HEK293 (cell line): Measurements from ENCODE around the gene ARCN1.

ENCODE experiments used
- BCL11A ChIP-seq: fragments of 450-650 bp; formaldehyde crosslinking; IDR thresholded peaks from 2 replicates; pipeline ENCODE4 v1.5.1; 2016; ENCODE audit warnings: low read depth, missing biosample characterization, missing genetic modification characterization
- KLF16 ChIP-seq: fragments of 450-650 bp; formaldehyde crosslinking; IDR thresholded peaks from 2 replicates; pipeline ENCODE4 v1.5.1; 2017; ENCODE audit warnings: missing biosample characterization, missing genetic modification characterization
- KLF7 ChIP-seq: fragments of 450-650 bp; formaldehyde crosslinking; IDR thresholded peaks from 2 replicates; pipeline ENCODE4 v1.5.1; 2016; ENCODE audit warnings: missing biosample characterization, missing genetic modification characterization, borderline replicate concordance
- SETDB1 ChIP-seq: IDR thresholded peaks from one replicate; pipeline ENCODE4 v1.6.1; 2017; ENCODE audit warnings: mild to moderate bottlenecking, low read length, moderate library complexity, mixed read lengths; ENCODE audit not compliant: insufficient read length
- TCF7L2 ChIP-seq: IDR thresholded peaks from 2 replicates; pipeline ENCODE4 v1.6.1; 2011; ENCODE audit warnings: low read depth, mild to moderate bottlenecking, inconsistent platforms, low read length, moderate library complexity, borderline replicate concordance
- YY1 ChIP-seq: fragments of 450-650 bp; formaldehyde crosslinking; IDR thresholded peaks from 2 replicates; pipeline ENCODE4 v1.5.1; 2018; ENCODE audit warnings: missing biosample characterization, missing genetic modification characterization
- ZBTB10 ChIP-seq: fragments of 450-650 bp; formaldehyde crosslinking; IDR thresholded peaks from 2 replicates; pipeline ENCODE4 v1.5.1; 2016; ENCODE audit warnings: missing biosample characterization, missing genetic modification characterization
- ZBTB20 ChIP-seq: fragments of 450-650 bp; formaldehyde crosslinking; IDR thresholded peaks from 2 replicates; pipeline ENCODE4 v1.5.1; 2016; ENCODE audit warnings: missing biosample characterization, missing genetic modification characterization
- ZBTB21 ChIP-seq: fragments of 450-650 bp; formaldehyde crosslinking; IDR thresholded peaks from 2 replicates; pipeline ENCODE4 v1.5.1; 2017; ENCODE audit warnings: missing biosample characterization, missing genetic modification characterization
- ZFP37 ChIP-seq: fragments of 450-650 bp; formaldehyde crosslinking; IDR thresholded peaks from 2 replicates; pipeline ENCODE4 v1.5.1; 2016; ENCODE audit warnings: missing biosample characterization, missing genetic modification characterization
- ZFP69B ChIP-seq: fragments of 450-650 bp; formaldehyde crosslinking; IDR thresholded peaks from 2 replicates; pipeline ENCODE4 v1.5.1; 2016; ENCODE audit warnings: missing biosample characterization, missing genetic modification characterization
- ZNF114 ChIP-seq: fragments of 450-650 bp; formaldehyde crosslinking; IDR thresholded peaks from 2 replicates; pipeline ENCODE4 v1.5.0; 2017; ENCODE audit warnings: missing biosample characterization, missing genetic modification characterization
- ZNF132 ChIP-seq: fragments of 450-650 bp; formaldehyde crosslinking; IDR thresholded peaks from 2 replicates; pipeline ENCODE4 v1.5.1; 2017; ENCODE audit warnings: missing biosample characterization, missing genetic modification characterization, borderline replicate concordance
- ZNF146 ChIP-seq: fragments of 450-650 bp; formaldehyde crosslinking; IDR thresholded peaks from 2 replicates; pipeline ENCODE4 v1.5.1; 2016; ENCODE audit warnings: missing biosample characterization, missing genetic modification characterization
- ZNF148 ChIP-seq: fragments of 450-650 bp; formaldehyde crosslinking; IDR thresholded peaks from 2 replicates; pipeline ENCODE4 v1.5.0; 2017; ENCODE audit warnings: missing biosample characterization, missing genetic modification characterization, borderline replicate concordance
- ZNF26 ChIP-seq: fragments of 450-650 bp; formaldehyde crosslinking; IDR thresholded peaks from 2 replicates; pipeline ENCODE4 v1.5.1; 2016; ENCODE audit warnings: missing biosample characterization, missing genetic modification characterization
- ZNF398 ChIP-seq: fragments of 450-650 bp; formaldehyde crosslinking; IDR thresholded peaks from 2 replicates; pipeline ENCODE4 v1.5.1; 2017; ENCODE audit warnings: missing biosample characterization, missing genetic modification characterization
- ZNF404 ChIP-seq: fragments of 450-650 bp; formaldehyde crosslinking; IDR thresholded peaks from 2 replicates; pipeline ENCODE4 v1.5.1; 2017; ENCODE audit warnings: missing biosample characterization, missing genetic modification characterization
- ZNF426 ChIP-seq: fragments of 450-650 bp; formaldehyde crosslinking; IDR thresholded peaks from 2 replicates; pipeline ENCODE4 v1.5.1; 2017; ENCODE audit warnings: missing biosample characterization, missing genetic modification characterization, mild to moderate bottlenecking, inconsistent platforms, moderate library complexity
- ZNF449 ChIP-seq: fragments of 450-650 bp; formaldehyde crosslinking; IDR thresholded peaks from 2 replicates; pipeline ENCODE4 v1.5.1; 2017; ENCODE audit warnings: missing biosample characterization, mild to moderate bottlenecking, missing genetic modification characterization, moderate library complexity
- ZNF501 ChIP-seq: fragments of 450-650 bp; formaldehyde crosslinking; IDR thresholded peaks from 2 replicates; pipeline ENCODE4 v1.5.1; 2016; ENCODE audit warnings: missing biosample characterization, missing genetic modification characterization
- ZNF521 ChIP-seq: fragments of 450-650 bp; formaldehyde crosslinking; IDR thresholded peaks from 2 replicates; pipeline ENCODE4 v1.5.1; 2017; ENCODE audit warnings: missing biosample characterization, mild to moderate bottlenecking, missing genetic modification characterization
- ZNF610 ChIP-seq: fragments of 450-650 bp; formaldehyde crosslinking; IDR thresholded peaks from 2 replicates; pipeline ENCODE4 v1.5.1; 2016; ENCODE audit warnings: missing biosample characterization, missing genetic modification characterization, borderline replicate concordance
- ZNF670 ChIP-seq: fragments of 450-650 bp; formaldehyde crosslinking; IDR thresholded peaks from 2 replicates; pipeline ENCODE4 v1.5.1; 2016; ENCODE audit warnings: missing biosample characterization, missing genetic modification characterization, low read depth
- ZNF777 ChIP-seq: fragments of 450-650 bp; formaldehyde crosslinking; IDR thresholded peaks from 2 replicates; pipeline ENCODE4 v1.5.1; 2017; ENCODE audit warnings: missing biosample characterization, missing genetic modification characterization, borderline replicate concordance
- ZNF792 ChIP-seq: fragments of 450-650 bp; formaldehyde crosslinking; IDR thresholded peaks from 2 replicates; pipeline ENCODE4 v1.5.1; 2016; ENCODE audit warnings: missing biosample characterization, missing genetic modification characterization
- ZSCAN4 ChIP-seq: fragments of 450-650 bp; formaldehyde crosslinking; IDR thresholded peaks from 2 replicates; pipeline ENCODE4 v1.5.1; 2017; ENCODE audit warnings: missing biosample characterization, missing genetic modification characterization

Gene ARCN1

GRCh38 chr11:118608360-118609227 is 36.4 kb downstream of the ARCN1 start (continued):
- TF ChIP-seq ZNF449 (tag by site-specific recombination) (peak; percentile 51; the same call in 1 of the 2 replicates), YY1 (no peak), ZNF114 (tag by site-specific recombination) (no peak), ZNF132 (tag by site-specific recombination) (no peak), TCF7L2 (no peak), ZNF521 (no peak), ZFP69B (tag by site-specific recombination) (0 out of 2 replicates have a peak, but pooled peaks have one; percentile 17), ZNF26 (tag by site-specific recombination) (no peak), ZNF146 (tag by site-specific recombination) (no peak), ZNF404 (tag by site-specific recombination) (no peak), ZNF398 (tag by site-specific recombination) (0 out of 2 replicates have a peak, but pooled peaks have one; percentile 6), ZSCAN4 (tag by site-specific recombination) (0 out of 2 replicates have a peak, but pooled peaks have one; percentile 15), SETDB1 (no peak), ZNF426 (tag by site-specific recombination) (no peak), KLF7 (tag by site-specific recombination) (peak; percentile 59; the same call in 1 of the 2 replicates), ZNF777 (tag by site-specific recombination) (peak; percentile 74; the same call in 1 of the 2 replicates), ZNF670 (no peak), ZBTB21 (tag by site-specific recombination) (no peak), BCL11A (no peak), ZNF610 (tag by site-specific recombination) (no peak), ZNF501 (tag by site-specific recombination) (no peak), KLF16 (tag by site-specific recombination) (peak; percentile 68), ZNF148 (tag by site-specific recombination) (no peak), ZNF792 (tag by site-specific recombination) (peak; percentile 58; the same call in 1 of the 2 replicates), ZBTB10 (tag by site-specific recombination) (peak; percentile 89), ZFP37 (tag by site-specific recombination) (no peak), ZBTB20 (tag by site-specific recombination) (no peak; the same call in 1 of the 2 replicates)
